Retinal pigment epithelial cell (primary cell): ENCODE results near the gene KLHDC10.
A peak's percentile ranks its signal among the peaks of the same experiment; 100 is the strongest.
"Not testable (repeated sequence)": the region's sequence is repeated elsewhere in the genome, so short reads cannot be mapped to it uniquely, and the experiment has no call there.

Source experiments
- DNase-seq: peaks from one replicate; pipeline ENCODE4 v3.0.0-alpha.2; 2010; ENCODE audit warnings: low read depth
- H3K4me3 ChIP-seq: 2 replicates; pipeline ENCODE4 v1.5.1; 2011; ENCODE audit warnings: mild to moderate bottlenecking, low read length, control low read depth, moderate library complexity
- CTCF ChIP-seq: conservative IDR thresholded peaks from 2 replicates; pipeline ENCODE4 v1.5.1; 2011; ENCODE audit warnings: low read depth, low read length, control low read depth, inconsistent platforms

The KLHDC10 gene

GRCh38 chr7:130037703-130038102, 32.6 kb upstream of the KLHDC10 start:
- DNase-seq, result no peak
- H3K4me3 ChIP-seq, result no peak overlapping the region
- TF ChIP-seq CTCF, result peak; percentile 52

GRCh38 chr7:130040576-130040975, 29.8 kb upstream of the KLHDC10 start:
- no peak for TF ChIP-seq CTCF

GRCh38 chr7:130047831-130048230, 22.5 kb upstream of the KLHDC10 start:
- no peak overlapping the region for H3K4me3 ChIP-seq
- TF ChIP-seq CTCF, result no peak
- no peak for DNase-seq

More at GRCh38 chr7:130040576-130040975, 29.8 kb upstream of the KLHDC10 start:
- no peak for DNase-seq
- H3K4me3 ChIP-seq, result no peak overlapping the region

GRCh38 chr7:130048906-130049305, 21.4 kb upstream of the KLHDC10 start:
- H3K4me3 ChIP-seq, result no peak overlapping the region
- DNase-seq, result no peak
- no peak for TF ChIP-seq CTCF

GRCh38 chr7:130052250-130052649, 18.1 kb upstream of the KLHDC10 start:
- not testable (repeated sequence) for H3K4me3 ChIP-seq, DNase-seq

GRCh38 chr7:130055198-130055597, 15.1 kb upstream of the KLHDC10 start:
- not testable (repeated sequence) for H3K4me3 ChIP-seq, DNase-seq

- no peak for DNase-seq
- TF ChIP-seq CTCF, result no peak
- no peak overlapping the region for H3K4me3 ChIP-seq
Measured at GRCh38 chr7:130062246-130062645, 8.1 kb upstream of the KLHDC10 start.

GRCh38 chr7:130063036-130063435, 7.3 kb upstream of the KLHDC10 start:
- TF ChIP-seq CTCF, result peak; percentile 90
- H3K4me3 ChIP-seq, result no peak overlapping the region
- DNase-seq, result no peak

- not testable (repeated sequence) for H3K4me3 ChIP-seq, DNase-seq
Measured at GRCh38 chr7:130064580-130064926, 5.8 kb upstream of the KLHDC10 start.
